Stimulated activated CD4-positive, alpha-beta T cell treated with anti-CD3 and anti-CD28 coated beads, TNF-alpha, amount 100 ng/mL, for 1 hour (primary cell): ENCODE results near the gene HELZ2.
"Not testable (repeated sequence)": the region's sequence is repeated elsewhere in the genome, so short reads cannot be mapped to it uniquely, and the experiment has no call there.

Experiments used
- DNase-seq, 3 donors: peaks; one replicate each; pipeline ENCODE4 v3.0.0-alpha.2; 2020; ENCODE audit warnings: low read depth in 3 of 3, low spot score in 1 of 3

Gene HELZ2, protein sequence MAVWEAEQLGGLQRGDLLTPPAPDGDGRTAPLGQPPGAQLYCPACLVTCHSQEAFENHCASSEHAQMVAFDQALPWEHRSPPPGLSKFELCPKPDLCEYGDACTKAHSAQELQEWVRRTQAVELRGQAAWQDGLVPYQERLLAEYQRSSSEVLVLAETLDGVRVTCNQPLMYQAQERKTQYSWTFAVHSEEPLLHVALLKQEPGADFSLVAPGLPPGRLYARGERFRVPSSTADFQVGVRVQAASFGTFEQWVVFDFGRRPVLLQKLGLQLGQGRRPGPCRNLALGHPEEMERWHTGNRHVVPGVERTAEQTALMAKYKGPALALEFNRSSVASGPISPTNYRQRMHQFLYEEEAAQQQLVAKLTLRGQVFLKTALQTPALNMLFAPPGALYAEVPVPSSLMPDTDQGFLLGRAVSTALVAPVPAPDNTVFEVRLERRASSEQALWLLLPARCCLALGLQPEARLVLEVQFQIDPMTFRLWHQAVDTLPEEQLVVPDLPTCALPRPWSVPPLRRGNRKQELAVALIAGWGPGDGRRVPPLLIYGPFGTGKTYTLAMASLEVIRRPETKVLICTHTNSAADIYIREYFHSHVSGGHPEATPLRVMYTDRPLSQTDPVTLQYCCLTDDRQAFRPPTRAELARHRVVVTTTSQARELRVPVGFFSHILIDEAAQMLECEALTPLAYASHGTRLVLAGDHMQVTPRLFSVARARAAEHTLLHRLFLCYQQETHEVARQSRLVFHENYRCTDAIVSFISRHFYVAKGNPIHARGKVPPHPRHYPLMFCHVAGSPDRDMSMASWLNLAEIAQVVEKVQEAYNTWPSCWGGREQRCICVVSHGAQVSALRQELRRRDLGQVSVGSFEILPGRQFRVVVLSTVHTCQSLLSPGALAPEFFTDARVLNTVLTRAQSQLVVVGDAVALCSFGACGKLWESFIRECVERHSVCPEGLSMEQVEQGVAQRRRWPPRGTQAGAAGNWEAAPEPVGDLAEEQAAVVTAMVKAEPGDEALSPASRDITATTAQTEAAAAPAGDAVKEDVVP (N-terminal part only)

DNA sequence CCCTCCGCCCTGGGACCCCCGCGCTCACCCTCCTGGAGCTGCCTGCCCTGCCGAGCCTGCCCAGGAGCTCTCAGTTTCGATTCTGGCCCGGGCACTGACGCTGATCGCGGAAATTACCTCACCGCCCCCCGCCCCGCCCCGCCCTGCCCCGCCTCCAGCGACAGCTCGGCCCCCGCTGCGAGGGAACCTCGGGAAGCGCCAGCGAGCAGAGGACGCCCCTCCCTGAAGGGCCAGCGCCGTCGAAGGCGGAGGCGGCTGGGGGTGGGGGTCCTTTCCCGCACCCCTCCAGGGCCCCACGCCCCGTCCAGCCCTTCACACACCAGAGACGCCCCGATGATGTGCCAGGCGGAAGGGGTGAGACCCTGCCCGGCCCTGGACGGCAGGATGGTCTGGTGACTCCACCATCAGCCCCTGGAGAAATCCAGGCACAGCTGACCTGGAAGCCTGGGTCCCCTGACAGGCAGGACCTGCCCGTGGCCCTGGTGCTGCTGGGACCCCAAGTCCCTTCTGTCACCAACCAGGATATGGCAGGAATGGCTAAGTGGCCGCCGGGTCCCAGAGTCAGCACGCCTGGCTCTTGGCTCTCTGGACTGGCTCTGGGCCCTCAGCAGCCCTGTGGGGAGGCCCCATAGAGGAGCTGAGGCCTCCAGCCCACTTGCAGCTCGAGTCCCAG lies at the start of gene HELZ2:
HELZ2 (minus strand) TSS at position 84 of the 673 bp plus-strand sequence. CDS start 1,854 bp downstream, outside the sequence.
- DNase-seq: peak in 2 of 3 donors; percentile 28 to 44

DNA sequence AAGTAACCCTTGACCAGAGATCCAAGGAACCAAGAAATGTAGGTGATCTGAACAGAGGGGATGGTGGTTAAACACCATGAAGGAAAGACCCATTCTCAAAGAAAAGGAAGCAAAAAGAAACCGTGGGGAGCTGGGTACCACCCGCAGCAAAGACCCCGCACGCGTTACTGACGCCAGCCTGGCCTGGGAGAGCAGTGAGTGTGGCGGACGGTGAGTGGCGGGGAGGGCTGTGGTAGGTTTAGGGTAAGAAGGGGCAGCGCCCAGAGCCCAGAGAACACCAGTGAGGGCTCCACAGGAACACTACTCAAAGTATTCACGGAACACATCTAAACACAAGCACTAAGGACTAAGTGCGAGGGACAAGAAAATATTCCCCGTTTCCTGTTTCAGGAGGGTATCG lies 48.7 kb upstream of the HELZ2 start:
- no peak for DNase-seq

DNA sequence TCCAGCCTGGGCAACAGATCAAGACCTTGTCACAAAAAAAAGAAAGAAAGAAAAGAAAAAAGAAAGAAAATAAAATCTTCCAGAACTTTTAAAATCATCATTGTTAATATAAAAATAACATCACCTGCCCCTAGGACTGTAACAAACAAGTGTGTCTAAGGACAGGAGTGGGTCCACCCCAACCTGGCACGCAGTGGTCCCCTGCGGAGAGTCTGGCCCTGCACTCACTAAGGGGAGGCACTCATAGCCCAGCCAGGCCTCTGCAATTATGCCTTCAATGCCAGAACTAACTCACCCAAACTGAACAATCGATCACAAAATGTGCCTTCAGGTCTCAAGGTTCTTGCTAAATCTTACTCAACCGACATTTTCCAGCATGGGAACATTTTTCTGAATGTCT lies 48.1 kb upstream of the HELZ2 start:
- no peak for DNase-seq

DNA sequence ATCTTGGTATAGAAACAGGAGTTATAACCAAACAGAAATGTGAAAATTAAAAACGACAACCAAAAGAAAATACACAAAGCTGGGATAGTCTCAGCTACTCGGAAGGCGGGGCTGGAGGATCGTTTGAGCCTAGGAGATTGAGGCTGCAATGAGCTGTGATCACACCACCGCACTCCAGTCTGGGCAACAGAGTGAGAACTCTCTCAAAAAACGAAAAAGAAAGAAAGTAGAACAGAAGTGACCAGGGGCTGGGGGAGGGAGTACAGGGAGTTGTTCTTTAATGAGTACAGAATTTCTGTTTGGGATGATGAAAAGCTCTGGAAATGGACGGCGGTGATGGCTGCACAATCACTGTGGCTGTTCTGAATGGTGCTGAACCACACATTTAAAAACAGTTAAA lies 47.0 kb upstream of the HELZ2 start:
- DNase-seq: no peak

DNA sequence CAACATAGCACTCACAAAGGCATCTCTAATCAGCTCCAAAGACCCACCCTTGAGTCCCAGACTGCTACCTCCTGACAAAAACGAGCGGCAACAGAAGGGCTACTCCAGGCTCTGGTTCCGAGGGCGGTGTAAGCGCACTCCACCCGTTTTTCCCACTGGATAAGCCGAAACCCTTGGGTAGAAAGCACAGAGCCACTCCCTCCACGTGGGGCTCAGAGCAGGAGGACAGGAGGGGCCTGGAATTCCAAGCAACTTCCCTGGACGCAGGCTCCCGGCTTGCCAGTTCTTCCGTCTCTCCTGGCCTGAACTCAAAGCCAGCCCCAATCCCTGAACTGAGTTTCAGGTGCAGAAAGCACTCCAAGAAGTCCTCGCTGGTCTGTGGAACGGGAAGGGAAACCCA lies 45.5 kb upstream of the HELZ2 start:
- DNase-seq: no peak

DNA sequence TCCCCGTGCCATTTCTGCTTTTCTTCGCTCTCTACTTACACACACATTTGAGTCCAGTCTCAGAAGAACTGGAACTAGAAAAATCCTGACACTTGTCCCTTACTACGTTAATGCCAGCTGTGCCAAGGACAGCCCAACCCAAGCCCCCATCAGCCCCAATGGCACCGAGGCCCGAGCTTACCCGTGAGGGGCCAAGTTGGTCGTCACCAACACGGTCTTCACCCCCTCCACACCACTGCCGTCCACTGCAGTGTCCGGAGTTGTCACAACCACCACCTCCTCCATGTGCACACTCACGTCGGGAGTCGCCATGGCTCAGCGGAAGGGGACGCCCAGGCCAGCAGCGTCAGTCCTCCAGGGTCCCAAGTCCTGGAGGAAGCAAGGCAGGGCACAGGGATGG lies 45.0 kb upstream of the HELZ2 start:
- no peak for DNase-seq

DNA sequence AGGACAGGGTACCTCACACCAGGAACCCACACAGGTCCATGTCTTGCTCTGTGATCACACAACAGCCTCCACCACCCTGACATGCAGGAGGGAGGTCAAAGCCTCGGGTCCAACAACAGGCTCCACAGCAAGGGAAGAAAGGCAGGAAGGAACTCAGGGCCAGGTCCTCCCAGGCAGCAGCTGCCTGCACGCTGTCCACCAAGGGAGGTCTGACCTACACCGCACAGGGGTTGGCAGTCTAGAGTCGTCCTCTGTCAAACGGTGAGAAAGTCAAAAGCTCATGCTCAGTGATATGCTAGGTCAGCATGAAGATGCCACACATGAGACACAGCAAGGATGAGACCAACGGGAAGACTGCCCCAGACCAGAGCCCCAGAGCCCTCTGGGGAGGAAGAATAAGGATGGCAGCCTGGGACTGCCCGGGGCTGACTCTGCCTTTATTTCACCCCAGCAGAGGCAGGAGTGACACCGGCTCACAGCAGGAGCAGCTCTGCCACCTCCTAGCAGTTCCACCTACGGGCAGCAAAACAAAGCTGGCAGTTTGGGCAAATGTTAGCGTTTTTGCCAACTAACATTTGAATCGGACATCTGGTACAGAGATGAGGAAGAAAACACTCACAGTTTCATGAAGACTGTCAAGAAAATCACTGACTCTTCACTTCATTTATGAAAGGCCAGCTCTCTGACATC lies 44.4 kb upstream of the HELZ2 start:
- no peak for DNase-seq

DNA sequence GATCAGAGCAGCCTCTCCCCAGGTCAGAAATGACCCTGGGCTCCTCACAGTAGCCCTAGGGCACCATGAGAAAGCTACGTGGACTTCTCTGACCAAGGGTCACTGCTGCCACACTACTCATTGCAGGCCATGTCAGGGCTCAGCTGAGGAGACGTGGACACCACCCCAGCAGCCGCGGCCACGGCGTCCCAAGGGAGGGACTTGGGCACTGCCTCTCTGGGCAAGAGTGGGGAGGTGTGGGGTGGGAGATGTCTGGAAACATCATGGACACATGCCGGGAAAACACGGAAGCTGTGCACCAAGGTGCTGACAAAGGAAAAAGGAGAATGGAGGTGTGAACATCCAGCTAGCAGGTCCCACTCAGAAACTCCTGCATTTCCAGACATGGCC lies 43.8 kb upstream of the HELZ2 start:
- no peak for DNase-seq

DNA sequence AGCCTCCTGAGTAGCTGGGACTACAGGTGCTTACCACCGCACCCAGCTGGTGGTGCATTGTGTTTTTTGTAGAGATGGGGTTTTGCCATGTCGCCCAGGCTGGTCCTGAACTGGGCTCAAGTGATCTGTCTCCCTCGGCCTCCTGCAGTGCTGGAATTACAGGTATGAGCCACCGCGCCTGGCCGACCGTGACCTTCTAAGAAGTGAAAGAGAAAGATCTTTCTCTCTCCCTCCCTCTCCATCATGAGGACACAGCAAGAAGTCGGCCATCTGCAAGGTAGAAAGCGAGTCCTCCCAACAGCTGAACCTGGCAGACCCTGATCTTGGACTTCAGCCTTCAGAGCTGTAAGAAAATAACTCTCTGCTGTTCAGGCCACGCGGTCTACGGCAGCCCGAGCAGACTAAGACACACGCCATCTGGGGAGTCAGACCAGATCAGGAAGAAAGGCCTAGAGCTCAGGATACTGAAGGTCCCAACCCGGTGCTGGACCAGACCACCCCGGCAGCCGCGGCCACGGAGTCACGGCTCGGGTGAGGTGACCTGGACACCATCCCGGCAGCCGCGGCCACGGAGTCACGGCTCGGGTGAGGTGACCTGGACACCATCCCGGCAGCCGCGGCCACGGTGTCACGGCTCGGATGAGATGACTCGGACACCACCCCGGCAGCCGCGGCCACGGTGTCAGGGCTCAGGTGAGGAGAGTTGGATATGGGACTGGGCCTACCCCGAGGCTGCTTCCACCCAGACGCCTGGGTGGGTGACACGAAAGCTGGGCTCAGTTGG lies 43.2 kb upstream of the HELZ2 start:
- no peak for DNase-seq

DNA sequence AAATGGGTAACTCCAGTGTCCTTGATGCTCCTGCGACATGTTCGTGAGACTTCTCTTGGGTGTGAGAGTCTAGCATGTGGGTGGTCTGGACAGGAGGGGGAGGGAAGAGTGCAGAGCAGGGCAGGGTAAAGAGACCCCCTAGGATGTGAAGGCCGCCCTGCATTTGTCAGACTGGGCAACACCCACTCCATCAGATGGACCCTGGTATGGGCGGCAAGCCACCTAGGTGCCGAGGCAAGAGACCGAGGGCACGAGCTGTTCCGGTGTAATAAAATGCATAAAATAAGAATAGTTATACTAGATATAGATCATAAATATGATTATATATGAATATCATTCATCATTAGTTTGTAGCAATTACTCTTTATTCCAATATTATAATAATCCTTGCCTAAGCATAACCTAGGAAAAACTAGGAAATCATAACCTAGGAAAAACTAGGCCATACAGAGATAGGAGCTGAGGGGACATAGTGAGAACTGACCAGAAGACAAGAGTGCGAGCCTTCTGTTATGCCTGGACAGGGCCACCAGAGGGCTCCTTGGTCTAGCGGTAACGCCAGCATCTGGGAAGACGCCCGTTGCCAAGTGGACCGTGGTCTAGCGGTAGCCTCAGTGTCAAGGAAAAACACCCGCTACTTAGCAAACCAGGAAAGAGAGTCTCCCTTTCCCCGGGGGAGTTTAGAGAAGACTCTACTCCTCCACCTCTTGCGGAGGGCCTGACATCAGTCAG lies 40.0 kb upstream of the HELZ2 start:
- DNase-seq: not testable (repeated sequence)

DNA sequence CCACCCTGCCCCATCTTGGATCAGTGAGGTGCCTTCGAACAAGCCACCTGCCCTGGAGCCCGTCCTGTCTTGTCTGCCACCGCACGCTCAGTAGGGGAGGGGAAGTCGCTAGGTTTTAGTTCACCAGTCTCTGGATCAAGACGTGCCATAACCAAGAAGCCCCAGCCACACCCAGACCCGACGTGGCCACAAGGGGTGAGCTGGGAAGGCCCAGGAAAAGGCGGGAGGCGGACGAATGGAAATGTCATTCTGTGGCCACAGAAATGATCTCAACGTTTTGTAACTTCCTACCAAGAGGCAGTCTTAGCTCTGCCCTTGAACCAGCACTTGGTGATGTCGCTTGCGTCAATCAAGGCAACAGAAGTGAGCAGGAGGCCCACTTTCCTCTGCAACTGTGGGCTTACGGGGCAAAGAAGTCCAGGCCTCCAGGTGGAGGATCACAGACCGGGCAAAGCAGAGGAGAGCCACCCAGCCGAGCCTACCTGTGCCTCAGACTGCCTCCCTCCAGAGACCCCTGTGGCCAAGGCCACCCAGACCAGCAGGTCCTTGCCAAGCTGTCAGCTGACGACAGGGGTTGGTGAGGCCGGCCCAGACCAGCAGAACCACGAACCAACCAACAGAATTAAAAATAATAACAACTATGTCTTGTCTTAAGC lies 38.4 kb upstream of the HELZ2 start:
- no peak for DNase-seq

DNA sequence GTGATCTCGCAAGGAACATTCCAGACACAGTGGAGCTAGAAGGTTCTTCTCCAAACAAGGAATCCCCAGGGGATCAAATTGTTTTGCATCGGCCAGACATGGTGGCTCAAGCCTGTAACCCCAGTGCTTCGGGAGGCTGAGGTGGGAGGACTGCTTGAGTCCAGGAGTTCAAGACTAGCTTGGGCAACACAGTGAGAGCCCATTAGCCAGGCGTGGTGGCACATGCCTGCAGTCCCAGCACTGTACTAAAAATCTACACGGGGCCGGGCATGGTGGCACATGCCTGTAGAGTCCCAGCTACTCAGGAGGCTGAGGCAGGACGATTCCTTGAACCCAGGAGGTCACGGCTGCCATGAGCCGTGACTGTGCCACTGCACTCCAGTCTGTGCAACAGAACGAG lies 37.6 kb upstream of the HELZ2 start:
- no peak for DNase-seq

DNA sequence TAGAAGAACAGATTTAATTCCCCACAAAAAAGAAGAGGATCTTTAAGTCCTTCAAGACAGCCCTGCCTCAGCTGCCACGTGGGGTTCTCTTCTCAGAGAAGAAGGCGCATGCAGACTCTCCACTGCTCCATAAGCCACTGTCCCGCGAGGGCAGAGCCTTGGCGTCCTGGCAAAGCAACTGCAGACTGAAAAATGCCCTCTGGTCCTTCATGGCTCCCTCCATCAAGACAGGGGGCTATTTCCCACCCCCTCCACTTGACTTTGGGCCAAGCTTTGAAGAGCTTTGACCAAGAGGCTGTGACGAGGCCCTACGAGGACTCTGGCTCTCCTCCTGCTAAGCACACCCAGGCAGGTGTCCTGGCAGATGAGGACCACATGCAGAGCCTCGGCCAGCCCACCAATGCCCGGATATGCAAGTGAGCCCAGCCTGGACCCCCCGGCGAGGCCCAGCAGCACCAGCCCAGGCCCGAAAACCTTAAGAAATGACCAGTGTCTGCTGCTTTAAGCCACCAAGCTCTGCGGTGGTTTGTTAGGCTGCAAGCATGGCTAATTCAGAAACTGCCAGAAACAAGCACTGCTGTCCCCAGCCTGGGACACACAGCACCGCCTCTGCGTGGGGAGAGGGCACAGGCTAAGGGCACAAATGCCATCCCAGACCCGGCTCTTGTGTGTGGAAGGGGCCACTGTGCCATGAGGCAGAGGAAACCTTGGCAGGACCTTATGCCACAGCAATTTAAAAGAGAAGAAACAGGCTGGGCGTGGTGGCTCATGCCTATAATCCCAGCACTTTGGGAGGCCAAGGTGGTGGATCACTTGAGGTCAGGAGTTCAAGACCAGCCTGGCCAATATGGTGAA lies 36.8 kb upstream of the HELZ2 start:
- no peak for DNase-seq

DNA sequence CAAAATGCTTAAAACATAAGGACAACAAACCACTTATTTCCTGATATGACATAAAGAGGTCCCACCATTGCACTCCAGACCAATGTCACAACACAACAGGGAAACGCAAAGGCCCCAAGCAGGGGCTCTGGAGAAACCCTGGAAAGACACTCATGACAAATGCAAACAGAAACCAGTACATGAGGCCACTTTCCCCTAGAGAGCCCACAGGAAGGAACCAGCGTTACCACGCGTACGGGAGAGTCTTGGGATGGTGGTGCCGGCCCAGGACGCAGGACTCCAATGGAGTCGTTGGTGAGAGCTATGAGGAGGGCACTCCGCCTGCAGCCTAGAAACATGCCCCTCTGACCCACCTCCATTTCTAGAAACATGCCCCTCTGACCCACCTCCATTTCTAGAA lies 32.6 kb upstream of the HELZ2 start:
- DNase-seq: no peak

DNA sequence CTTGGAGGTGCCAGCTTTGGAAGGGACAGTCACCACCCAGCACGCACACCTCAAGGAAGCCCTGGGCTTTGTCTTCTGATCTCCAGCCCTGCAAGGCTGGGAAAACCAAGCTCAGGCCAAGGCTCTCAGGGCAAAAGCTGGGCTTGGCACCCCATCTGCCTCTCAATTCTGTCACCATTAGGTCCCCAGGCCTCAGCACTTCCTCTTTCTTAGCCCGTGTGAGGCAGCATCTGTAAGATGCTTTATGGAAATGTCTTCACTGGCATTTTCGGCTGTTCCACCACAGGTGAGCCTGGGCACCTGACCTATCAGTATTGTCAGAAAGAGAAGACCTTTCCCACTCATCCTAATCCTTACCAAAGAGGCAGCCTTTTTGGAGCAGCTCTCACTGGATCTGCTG lies 28.3 kb upstream of the HELZ2 start:
- DNase-seq: no peak

DNA sequence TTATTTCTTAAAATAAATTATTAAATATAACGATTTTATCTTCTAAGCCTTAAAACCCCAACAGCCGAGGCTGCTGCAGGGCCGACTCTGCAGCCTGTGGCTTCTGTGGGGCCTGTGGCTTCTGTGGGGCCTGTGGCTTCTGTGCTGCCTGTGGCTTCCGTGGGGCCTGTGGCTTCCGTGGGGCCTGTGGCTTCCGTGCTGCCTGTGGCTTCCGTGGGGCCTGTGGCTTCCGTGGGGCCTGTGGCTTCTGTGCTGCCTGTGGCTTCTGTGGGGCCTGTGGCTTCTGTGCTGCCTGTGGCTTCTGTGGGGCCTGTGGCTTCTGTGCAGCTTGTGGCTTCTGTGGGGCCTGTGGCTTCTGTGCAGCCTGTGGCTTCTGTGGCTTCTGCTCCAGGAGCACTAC lies 27.6 kb upstream of the HELZ2 start:
- DNase-seq: not testable (repeated sequence)

DNA sequence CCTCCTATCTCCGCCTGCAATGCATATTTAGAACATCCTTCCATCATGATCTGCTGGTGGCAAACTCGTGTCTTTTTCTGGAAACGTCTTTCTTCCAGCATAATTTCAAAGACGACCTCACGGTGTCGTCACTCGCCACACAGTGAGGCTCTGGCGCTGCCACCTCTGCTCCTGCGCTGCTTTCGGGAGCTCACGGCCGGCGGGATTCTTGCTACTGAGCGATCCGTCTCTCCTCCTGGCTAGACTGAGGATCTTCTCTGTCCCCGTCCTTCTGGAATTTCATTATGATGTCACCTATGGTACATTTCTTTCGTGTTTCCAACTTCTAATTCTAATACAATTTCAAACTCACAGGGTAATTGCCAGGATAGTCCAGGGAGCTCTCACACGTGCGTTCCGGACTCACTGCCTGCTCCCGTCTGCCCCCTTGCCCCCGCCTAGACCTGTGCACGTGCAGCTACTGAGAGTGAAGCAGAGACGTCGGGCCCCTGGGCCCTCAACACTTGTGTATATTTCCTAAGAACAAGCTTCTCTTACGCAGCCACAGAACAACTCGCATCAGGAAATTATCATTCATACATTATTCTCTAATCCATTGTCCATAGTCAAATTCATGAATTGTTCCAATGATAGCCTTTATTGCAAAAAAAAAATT lies 25.5 kb upstream of the HELZ2 start:
- DNase-seq: no peak
